ENCODE measurements around the gene FLYWCH1. TPM values are rescaled to one million over a fixed set of nuclear protein-coding genes. Genes with fewer than 3 reads are reported as not detected.

Gene FLYWCH1
- total RNA-seq, 4 donors from 2014 or later: 33.8 to 61.6 (median 46.8) TPM

- Histone ChIP-seq H3K4me1 (no peaks in the 10 kb centered on the region), H3K36me3 (peaks cover 11 to 40% (median 29%) of the 10 kb centered on the region in 4 donors), H3K9me3 (no peaks in the 10 kb centered on the region), H3K27ac (replicated peaks in 1 of 4) (no peak overlapping the region), H3K4me3 (no peak overlapping the region), H3K27me3 (peaks cover 0 to 10% (median 2%) of the 10 kb centered on the region in 4 donors)
- intact Hi-C loops (cut with DNase I): no loop called here
- WGBS: 91% methylated on average over 12 of the region's 19 CpGs
- no peak for TF ChIP-seq POLR2A (IDR thresholded peaks at IDR 0.05; ENCODE audit: low read depth)
- TF ChIP-seq, protein P1, sequence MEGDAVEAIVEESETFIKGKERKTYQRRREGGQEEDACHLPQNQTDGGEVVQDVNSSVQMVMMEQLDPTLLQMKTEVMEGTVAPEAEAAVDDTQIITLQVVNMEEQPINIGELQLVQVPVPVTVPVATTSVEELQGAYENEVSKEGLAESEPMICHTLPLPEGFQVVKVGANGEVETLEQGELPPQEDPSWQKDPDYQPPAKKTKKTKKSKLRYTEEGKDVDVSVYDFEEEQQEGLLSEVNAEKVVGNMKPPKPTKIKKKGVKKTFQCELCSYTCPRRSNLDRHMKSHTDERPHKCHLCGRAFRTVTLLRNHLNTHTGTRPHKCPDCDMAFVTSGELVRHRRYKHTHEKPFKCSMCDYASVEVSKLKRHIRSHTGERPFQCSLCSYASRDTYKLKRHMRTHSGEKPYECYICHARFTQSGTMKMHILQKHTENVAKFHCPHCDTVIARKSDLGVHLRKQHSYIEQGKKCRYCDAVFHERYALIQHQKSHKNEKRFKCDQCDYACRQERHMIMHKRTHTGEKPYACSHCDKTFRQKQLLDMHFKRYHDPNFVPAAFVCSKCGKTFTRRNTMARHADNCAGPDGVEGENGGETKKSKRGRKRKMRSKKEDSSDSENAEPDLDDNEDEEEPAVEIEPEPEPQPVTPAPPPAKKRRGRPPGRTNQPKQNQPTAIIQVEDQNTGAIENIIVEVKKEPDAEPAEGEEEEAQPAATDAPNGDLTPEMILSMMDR (IDR thresholded peaks at IDR 0.05): no peak
- no peak for TF ChIP-seq POLR2AphosphoS5 (IDR thresholded peaks at IDR 0.05)
- no peak for TF ChIP-seq EP300 (IDR thresholded peaks at IDR 0.05)
- no peak for DNase-seq (ENCODE audit: extremely low spot score)
Measured at GRCh38 chr16:2949705-2950352, 38.1 kb downstream of the FLYWCH1 start.

GRCh38 chr16:2950353-2950724 lies 38.6 kb downstream of the FLYWCH1 start:
- H3K9me3 ChIP-seq: no peaks in the 10 kb centered on the region
- no peak overlapping the region for H3K4me3 ChIP-seq
- no peaks in the 10 kb centered on the region for H3K4me1 ChIP-seq
- TF ChIP-seq, protein P1 (IDR thresholded peaks at IDR 0.05): no peak
- TF ChIP-seq EP300 (IDR thresholded peaks at IDR 0.05) (no peak), POLR2AphosphoS5 (IDR thresholded peaks at IDR 0.05) (no peak), POLR2A (IDR thresholded peaks at IDR 0.05; ENCODE audit: low read depth) (no peak)
- no peak overlapping the region for H3K27ac ChIP-seq (replicated peaks in 1 of 4)
- intact Hi-C loops (cut with DNase I): no loop called here
- peaks cover 0 to 15% (median 6%) of the 10 kb centered on the region in 4 donors for H3K27me3 ChIP-seq
- no peak for DNase-seq (ENCODE audit: extremely low spot score)
- peaks cover 11 to 36% (median 28%) of the 10 kb centered on the region in 4 donors for H3K36me3 ChIP-seq
- 100% methylated on average over 8 of the region's 13 CpGs for WGBS

GRCh38 chr16:2950773-2951172 lies 39.0 kb downstream of the FLYWCH1 start:
- H3K36me3 ChIP-seq: peaks cover 11 to 36% (median 28%) of the 10 kb centered on the region in 4 donors

GRCh38 chr16:2952679-2953078 lies 40.9 kb downstream of the FLYWCH1 start:
- intact Hi-C loops (cut with DNase I): no loop called here
- Histone ChIP-seq H3K27ac (replicated peaks in 1 of 4) (no peak overlapping the region), H3K36me3 (peaks cover 11 to 26% (median 22%) of the 10 kb centered on the region in 4 donors), H3K4me3 (no peak overlapping the region), H3K4me1 (no peaks in the 10 kb centered on the region), H3K27me3 (peaks cover 0 to 38% (median 16%) of the 10 kb centered on the region in 4 donors), H3K9me3 (no peaks in the 10 kb centered on the region)
- WGBS: 62% methylated on average over 10 of the region's 11 CpGs
- DNase-seq (ENCODE audit: extremely low spot score): no peak
- TF ChIP-seq, protein P1 (IDR thresholded peaks at IDR 0.05): no peak
- no peak for TF ChIP-seq POLR2AphosphoS5 (IDR thresholded peaks at IDR 0.05)
- TF ChIP-seq EP300 (IDR thresholded peaks at IDR 0.05): no peak
- TF ChIP-seq POLR2A (IDR thresholded peaks at IDR 0.05; ENCODE audit: low read depth): no peak

More at GRCh38 chr16:2950773-2951172, 39.0 kb downstream of the FLYWCH1 start:
- Histone ChIP-seq H3K9me3 (no peaks in the 10 kb centered on the region), H3K27ac (replicated peaks in 1 of 4) (no peak overlapping the region), H3K27me3 (peaks cover 0 to 19% (median 9%) of the 10 kb centered on the region in 4 donors), H3K4me3 (no peak overlapping the region), H3K4me1 (no peaks in the 10 kb centered on the region)
- intact Hi-C loops (cut with DNase I): no loop called here
- DNase-seq (ENCODE audit: extremely low spot score): no peak
- WGBS: 93% methylated on average over 10 of the region's 16 CpGs
- TF ChIP-seq EP300 (IDR thresholded peaks at IDR 0.05) (no peak), POLR2AphosphoS5 (IDR thresholded peaks at IDR 0.05) (no peak), POLR2A (IDR thresholded peaks at IDR 0.05; ENCODE audit: low read depth) (no peak)
- TF ChIP-seq, protein P1 (IDR thresholded peaks at IDR 0.05): no peak
